ENCODE data around the gene TMEM169.

TMEM169 gene

GRCh38 chr2:216107760-216108159 lies 26.0 kb downstream of the TMEM169 start:
- TF ChIP-seq, protein P1, sequence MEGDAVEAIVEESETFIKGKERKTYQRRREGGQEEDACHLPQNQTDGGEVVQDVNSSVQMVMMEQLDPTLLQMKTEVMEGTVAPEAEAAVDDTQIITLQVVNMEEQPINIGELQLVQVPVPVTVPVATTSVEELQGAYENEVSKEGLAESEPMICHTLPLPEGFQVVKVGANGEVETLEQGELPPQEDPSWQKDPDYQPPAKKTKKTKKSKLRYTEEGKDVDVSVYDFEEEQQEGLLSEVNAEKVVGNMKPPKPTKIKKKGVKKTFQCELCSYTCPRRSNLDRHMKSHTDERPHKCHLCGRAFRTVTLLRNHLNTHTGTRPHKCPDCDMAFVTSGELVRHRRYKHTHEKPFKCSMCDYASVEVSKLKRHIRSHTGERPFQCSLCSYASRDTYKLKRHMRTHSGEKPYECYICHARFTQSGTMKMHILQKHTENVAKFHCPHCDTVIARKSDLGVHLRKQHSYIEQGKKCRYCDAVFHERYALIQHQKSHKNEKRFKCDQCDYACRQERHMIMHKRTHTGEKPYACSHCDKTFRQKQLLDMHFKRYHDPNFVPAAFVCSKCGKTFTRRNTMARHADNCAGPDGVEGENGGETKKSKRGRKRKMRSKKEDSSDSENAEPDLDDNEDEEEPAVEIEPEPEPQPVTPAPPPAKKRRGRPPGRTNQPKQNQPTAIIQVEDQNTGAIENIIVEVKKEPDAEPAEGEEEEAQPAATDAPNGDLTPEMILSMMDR (conservative IDR thresholded peaks at IDR 0.05; ENCODE audit: control insufficient read depth, insufficient read depth, low read depth, low read length), result no peak
- DNase-seq (ENCODE audit: low read depth), result no peak
- no peak overlapping the region for H3K4me3 ChIP-seq (ENCODE audit: control insufficient read depth, low read depth, low read length)

- TF ChIP-seq, protein P1 (conservative IDR thresholded peaks at IDR 0.05; ENCODE audit: control insufficient read depth, insufficient read depth, low read depth, low read length), result no peak
- peak overlapping the region; percentile 57 for H3K4me3 ChIP-seq (ENCODE audit: control insufficient read depth, low read depth, low read length)
- DNase-seq (ENCODE audit: low read depth), result no peak
These were observed 26.7 kb downstream of the TMEM169 start for GRCh38 chr2:216108310-216108966.

GRCh38 chr2:216108967-216109921 lies 27.5 kb downstream of the TMEM169 start, which contains the start of gene XRCC5:
Gene XRCC5 (plus strand): TSS chr2:216109348. CDS start chr2:216109437, 89 bp downstream.
- TF ChIP-seq, protein P1 (conservative IDR thresholded peaks at IDR 0.05; ENCODE audit: control insufficient read depth, insufficient read depth, low read depth, low read length), result no peak
- DNase-seq (ENCODE audit: low read depth), result peak; percentile 95
- H3K4me3 ChIP-seq (ENCODE audit: control insufficient read depth, low read depth, low read length), result peak within 1 kb of the TSS; percentile 98

- TF ChIP-seq, protein P1 (conservative IDR thresholded peaks at IDR 0.05; ENCODE audit: control insufficient read depth, insufficient read depth, low read depth, low read length), result peak; percentile 59
- peak overlapping the region; percentile 98 for H3K4me3 ChIP-seq (ENCODE audit: control insufficient read depth, low read depth, low read length)
- DNase-seq (ENCODE audit: low read depth), result peak; percentile 69
These were observed 28.4 kb downstream of the TMEM169 start for GRCh38 chr2:216109962-216110614.

DNA sequence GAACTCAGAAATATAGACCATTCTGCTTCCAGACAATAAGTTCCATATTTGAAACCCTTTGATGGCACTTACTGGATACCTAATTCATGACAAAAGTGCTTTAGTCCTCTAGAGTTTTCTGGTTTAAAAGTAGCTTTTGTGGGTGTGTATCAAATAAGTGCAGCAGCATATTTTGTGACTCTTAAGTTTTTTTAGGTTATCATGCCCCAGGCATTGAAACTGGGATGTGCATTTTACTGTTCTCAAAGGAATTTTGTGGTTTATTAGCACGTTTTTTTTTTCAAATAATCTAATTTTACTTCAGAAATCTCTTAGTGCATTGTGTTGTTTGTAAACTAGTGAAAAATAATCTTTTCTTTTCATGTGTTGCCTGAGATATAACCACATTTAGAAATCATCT lies 28.9 kb downstream of the TMEM169 start:
- TF ChIP-seq, protein P1 (conservative IDR thresholded peaks at IDR 0.05; ENCODE audit: control insufficient read depth, insufficient read depth, low read depth, low read length), result no peak
- DNase-seq (ENCODE audit: low read depth), result no peak
- peak overlapping the region; percentile 98 for H3K4me3 ChIP-seq (ENCODE audit: control insufficient read depth, low read depth, low read length)

GRCh38 chr2:216111122-216111521 lies 29.4 kb downstream of the TMEM169 start:
- H3K4me3 ChIP-seq (ENCODE audit: control insufficient read depth, low read depth, low read length), result no peak overlapping the region

More at GRCh38 chr2:216111122-216111521, 29.4 kb downstream of the TMEM169 start:
- TF ChIP-seq, protein P1 (conservative IDR thresholded peaks at IDR 0.05; ENCODE audit: control insufficient read depth, insufficient read depth, low read depth, low read length), result no peak
- DNase-seq (ENCODE audit: low read depth), result no peak

Measured in fibroblast of mammary gland (primary cell).